GM21360 (cell line): ENCODE results near the gene INHBE.
"Not testable (repeated sequence)": the region's sequence is repeated elsewhere in the genome, so short reads cannot be mapped to it uniquely, and the experiment has no call there.

ENCODE experiments used
- ATAC-seq: cut with Tn5 transposase; IDR thresholded peaks from one replicate; pipeline ENCODE4 v1.9.1; 2021; ENCODE audit warnings: mild to moderate bottlenecking, moderate library complexity; ENCODE audit not compliant: unreplicated experiment

INHBE gene

DNA sequence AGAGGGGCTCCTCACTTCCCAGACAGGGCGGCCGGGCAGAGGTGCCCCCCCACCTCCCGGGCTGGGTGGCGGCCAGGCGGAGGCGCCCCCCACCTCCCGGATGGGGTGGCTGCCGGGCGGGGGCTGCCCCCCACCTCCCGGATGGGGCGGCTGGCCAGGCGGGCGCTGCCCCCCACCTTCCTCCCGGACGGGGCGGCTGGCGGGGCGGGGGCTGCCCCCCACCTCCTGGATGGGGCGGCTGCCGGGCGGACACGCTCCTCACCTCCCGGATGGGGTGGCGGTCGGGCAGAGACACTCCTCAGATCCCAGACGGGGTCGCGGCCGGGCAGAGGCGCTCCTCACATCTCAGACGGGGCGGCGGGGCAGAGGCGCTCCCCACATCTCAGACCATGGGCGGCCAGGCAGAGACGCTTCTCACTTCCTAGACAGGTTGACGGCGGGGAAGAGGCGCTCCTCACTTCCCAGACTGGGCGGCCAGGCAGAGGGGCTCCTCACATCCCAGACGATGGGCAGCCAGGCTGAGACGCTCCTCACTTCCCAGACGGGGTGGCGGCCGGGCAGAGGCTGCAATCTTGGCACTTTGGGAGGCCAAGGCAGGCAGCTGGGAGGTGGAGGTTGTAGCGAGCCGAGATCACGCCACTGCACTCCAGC is 40.1 kb downstream of the INHBE start:
- ATAC-seq: not testable (repeated sequence)

DNA sequence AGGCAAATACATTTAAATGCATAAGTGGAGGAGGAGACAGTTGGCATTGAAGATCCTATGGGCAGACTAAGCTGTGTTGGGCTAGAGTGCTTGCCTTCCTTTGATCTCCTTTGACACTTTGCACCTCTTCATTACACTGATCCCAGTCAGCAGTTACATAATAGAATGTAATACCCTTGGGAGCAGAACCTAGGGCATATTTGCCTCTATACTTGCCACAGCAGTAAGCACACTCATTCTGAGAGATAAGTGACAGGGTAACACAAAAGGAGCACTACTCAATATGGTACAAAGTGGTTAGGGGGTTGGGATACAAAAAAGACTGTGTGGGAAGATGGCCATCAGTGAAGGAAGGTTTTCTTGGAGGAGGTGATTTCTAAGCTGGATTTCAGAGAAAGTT is 41.7 kb downstream of the INHBE start:
- no peak for ATAC-seq

DNA sequence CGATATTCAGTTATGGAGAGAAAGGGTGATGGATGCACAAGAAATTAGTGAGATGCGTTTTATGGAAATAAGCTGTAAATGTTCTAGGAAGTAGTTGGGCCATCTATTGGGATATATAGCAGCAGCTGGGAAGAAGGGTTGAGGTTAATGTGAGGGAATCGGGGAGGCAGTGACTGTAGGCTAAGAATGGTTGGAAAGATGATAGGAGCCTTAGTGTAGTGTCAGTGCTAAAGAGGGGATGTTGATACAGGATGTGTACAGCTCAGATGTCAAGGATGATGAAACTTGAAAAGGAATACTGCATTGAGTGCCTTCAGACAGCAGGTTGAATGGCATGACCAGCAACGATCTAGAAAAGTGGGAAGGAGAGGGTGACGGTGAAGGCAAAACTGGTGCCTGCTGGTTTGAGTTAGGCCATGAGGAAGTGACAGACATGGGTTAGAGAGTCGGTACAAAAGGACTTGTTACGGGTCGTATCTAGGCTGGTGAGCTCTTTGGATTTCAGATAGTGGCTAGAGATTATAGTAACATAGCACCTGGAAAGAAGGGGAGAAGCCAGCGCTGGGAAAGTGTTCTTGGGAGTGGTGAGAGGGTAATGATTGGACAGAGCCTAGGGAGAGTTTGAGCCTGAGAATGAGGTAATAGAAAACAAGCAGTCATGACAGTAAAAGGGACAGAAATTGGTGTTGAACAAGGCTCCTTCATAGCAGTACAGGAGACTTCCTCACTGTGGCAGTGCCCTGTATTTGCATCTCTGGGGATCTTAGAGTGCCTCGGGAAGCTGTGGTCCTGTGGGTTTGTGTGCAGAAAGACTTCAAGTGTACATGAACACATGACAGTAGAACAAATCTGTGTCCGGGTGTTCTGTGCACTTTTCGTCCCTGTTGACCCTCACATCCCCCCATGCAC is 42.4 kb downstream of the INHBE start:
- ATAC-seq: no peak

DNA sequence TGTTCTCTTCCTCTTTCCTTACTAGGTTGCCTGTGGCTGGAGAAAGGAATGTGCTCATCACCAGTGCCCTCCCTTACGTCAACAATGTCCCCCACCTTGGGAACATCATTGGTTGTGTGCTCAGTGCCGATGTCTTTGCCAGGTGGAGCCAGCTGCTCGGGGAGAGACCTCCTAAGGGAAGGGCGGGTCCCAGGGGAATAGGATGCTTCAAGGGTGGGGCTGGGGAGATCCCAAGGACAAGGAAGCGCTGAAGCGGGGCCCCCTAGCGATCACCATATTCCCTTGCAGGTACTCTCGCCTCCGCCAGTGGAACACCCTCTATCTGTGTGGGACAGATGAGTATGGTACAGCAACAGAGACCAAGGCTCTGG is 43.0 kb downstream of the INHBE start:
- no peak for ATAC-seq

GRCh38 chr12:57498571-57498970 is 43.5 kb downstream of the INHBE start:
- no peak for ATAC-seq

DNA sequence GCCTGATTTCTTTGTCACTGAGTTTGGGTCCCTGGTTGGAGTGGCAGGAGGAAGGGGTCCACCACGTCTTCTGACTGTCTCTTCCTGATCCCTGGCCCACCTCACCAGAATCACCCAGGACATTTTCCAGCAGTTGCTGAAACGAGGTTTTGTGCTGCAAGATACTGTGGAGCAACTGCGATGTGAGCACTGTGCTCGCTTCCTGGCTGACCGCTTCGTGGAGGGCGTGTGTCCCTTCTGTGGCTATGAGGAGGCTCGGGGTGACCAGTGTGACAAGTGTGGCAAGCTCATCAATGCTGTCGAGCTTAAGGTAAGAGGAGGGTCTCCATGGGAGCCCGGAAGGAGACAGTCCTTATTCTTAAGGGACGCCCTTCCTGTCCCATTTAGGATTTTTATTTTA is 45.1 kb downstream of the INHBE start:
- no peak for ATAC-seq

- not testable (repeated sequence) for ATAC-seq
These were observed 47.3 kb downstream of the INHBE start for GRCh38 chr12:57502311-57502969.

- ATAC-seq: not testable (repeated sequence)
These were observed 51.4 kb downstream of the INHBE start for GRCh38 chr12:57506541-57506940.
